Loucy (cell line): ENCODE results near the gene FBLN5.

Source experiments
- EZH2phosphoT487 ChIP-seq: fragments of 200-600 bp; IDR thresholded peaks from 2 replicates; pipeline ENCODE4 v1.6.1; 2018; ENCODE audit warnings: antibody characterized with exemption, mild to moderate bottlenecking, moderate library complexity, borderline replicate concordance
- TF ChIP-seq, protein P1 (sequence below): fragments of 200-600 bp; sonication (generic); conservative IDR thresholded peaks from 2 replicates; pipeline ENCODE4 v1.5.1; 2014; ENCODE audit warnings: mild to moderate bottlenecking, antibody characterized with exemption, low read length

- TF ChIP-seq, protein P1, sequence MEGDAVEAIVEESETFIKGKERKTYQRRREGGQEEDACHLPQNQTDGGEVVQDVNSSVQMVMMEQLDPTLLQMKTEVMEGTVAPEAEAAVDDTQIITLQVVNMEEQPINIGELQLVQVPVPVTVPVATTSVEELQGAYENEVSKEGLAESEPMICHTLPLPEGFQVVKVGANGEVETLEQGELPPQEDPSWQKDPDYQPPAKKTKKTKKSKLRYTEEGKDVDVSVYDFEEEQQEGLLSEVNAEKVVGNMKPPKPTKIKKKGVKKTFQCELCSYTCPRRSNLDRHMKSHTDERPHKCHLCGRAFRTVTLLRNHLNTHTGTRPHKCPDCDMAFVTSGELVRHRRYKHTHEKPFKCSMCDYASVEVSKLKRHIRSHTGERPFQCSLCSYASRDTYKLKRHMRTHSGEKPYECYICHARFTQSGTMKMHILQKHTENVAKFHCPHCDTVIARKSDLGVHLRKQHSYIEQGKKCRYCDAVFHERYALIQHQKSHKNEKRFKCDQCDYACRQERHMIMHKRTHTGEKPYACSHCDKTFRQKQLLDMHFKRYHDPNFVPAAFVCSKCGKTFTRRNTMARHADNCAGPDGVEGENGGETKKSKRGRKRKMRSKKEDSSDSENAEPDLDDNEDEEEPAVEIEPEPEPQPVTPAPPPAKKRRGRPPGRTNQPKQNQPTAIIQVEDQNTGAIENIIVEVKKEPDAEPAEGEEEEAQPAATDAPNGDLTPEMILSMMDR, result no peak
- no peak for TF ChIP-seq EZH2phosphoT487
Observed at GRCh38 chr14:91957876-91958313, 10.4 kb upstream of the FBLN5 start.
